Measurements from ENCODE around the gene SLX1B. TPM values are rescaled to one million over a fixed set of nuclear protein-coding genes. Genes with fewer than 3 reads are reported as not detected.
"Not testable (repeated sequence)": the region's sequence is repeated elsewhere in the genome, so short reads cannot be mapped to it uniquely, and the experiment has no call there.

The SLX1B gene
- 46.4 and 61.8 TPM in 2 replicates for total RNA-seq (2014; rRNA removed; shearing (Covaris generic))

DNA sequence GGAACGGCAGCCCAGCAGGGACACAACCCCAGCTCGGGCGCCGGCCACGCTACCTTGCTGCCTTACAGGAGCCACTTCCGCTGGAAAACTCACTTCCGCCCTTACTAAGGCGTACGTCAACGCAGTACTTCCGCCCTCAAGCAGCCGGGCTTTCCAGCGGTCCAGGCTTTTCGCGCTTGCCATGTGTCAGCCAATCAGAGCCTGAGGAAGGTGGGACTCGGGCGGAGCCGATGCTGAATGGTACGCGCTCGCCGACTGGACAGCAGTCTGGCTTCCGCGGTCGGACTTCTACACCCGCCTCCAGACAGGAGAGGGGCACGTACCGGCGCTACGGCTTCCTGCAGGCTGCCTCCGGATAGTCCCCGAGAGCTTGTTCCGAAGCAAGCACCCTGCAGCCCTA lies at the start of gene SLX1B, which contains the start of gene BOLA2:
TSS of gene SLX1B (plus strand) at position 265 of the 400 bp plus-strand sequence.
TSS of gene BOLA2 (minus strand) at position 83 of the 400 bp plus-strand sequence. CDS start 98 bp downstream, outside the sequence.
- DNase-seq (ENCODE audit: low spot score); in situ Hi-C loops (cut with HindIII; ENCODE audit: low sequenced_read_pairs): not testable (repeated sequence)

- in situ Hi-C loops (cut with HindIII; ENCODE audit: low sequenced_read_pairs) = not testable (repeated sequence)
Measured at GRCh38 chr16:29405249-29405648, 49.1 kb upstream of the SLX1B start.

DNA sequence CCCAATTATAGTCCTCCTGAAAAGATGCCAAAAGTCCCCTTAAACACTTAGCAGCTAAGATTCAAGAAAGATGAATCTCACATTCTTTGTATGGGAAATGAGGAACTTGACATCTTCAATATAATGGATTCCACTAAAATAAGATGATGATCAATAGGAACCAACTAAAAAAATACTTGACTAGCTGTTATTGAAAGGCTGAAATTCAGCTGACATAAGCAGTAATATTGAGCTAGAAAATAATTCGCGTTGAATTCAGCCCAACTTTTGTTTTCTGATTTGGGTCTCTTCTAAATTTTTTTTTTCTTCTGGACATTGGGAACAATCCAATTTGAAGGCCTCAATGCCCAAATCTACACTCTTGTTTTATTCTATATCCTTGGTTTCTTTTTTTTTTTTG lies 30.7 kb upstream of the SLX1B start:
- DNase-seq (ENCODE audit: low spot score); in situ Hi-C loops (cut with HindIII; ENCODE audit: low sequenced_read_pairs): not testable (repeated sequence)

More at GRCh38 chr16:29405249-29405648, 49.1 kb upstream of the SLX1B start:
- not testable (repeated sequence) for DNase-seq (ENCODE audit: low spot score)

DNA sequence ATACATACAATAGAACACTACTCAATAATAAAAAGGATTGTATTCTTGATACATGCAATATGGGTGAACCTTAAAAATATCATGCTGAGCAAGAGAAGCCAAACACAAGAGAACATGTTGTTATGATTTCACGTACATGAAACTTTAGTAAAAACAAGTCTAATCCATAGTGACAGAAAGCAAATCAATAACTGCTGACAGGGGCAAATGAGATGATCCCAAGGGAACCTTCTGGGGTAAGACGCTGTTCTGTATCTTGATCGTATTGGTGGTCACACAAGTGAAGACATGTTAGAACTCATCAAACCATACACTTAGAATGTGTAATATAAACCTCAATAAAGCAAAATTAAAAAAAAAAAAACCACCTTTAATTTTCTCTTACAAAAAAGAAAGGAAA lies 28.9 kb upstream of the SLX1B start:
- in situ Hi-C loops (cut with HindIII; ENCODE audit: low sequenced_read_pairs) = not testable (repeated sequence)

GRCh38 chr16:29453754-29454153 lies 579 bp upstream of the SLX1B start:
- DNase-seq (ENCODE audit: low spot score); in situ Hi-C loops (cut with HindIII; ENCODE audit: low sequenced_read_pairs): not testable (repeated sequence)

More for the DNA sequence above, 28.9 kb upstream of the SLX1B start:
- DNase-seq (ENCODE audit: low spot score) = not testable (repeated sequence)

DNA sequence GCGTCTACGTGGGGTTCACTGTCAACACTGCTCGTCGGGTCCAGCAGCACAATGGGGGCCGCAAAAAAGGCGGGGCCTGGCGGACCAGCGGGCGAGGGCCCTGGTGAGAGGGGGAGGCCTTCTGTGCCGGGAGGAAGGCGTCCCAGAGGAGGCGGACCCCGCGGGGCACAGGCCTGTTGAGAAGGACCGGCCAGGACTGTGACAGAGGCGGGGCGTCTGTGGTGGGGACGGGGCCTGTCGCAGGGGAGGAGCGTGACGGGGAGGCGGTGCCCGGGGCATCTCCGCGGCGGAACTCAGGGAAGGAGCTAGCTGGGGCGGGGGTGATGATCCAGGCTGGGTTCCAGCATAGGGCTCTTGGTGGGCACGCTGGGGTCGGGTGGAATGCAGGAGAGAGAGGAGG lies 495 bp downstream of the SLX1B start:
- DNase-seq (ENCODE audit: low spot score); in situ Hi-C loops (cut with HindIII; ENCODE audit: low sequenced_read_pairs): not testable (repeated sequence)

DNA sequence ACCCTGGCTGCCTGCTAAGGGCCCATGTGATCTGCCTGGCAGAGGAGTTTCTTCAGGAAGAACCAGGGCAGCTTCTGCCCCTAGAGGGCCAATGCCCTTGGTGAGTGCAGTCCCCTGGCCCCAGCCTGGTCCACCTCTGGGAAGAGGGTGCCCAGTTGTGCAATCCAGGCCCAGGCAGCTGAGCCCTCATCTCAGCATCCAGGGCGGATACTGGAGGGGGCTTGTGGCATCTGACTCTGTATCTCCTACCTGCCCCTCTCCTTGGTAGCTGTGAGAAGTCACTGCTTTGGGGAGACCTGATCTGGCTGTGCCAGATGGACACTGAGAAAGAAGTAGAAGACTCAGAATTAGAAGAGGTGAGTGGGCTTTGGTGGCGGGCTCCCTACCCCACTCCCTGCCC lies 3.3 kb downstream of the SLX1B start:
- in situ Hi-C loops (cut with HindIII; ENCODE audit: low sequenced_read_pairs); DNase-seq (ENCODE audit: low spot score): not testable (repeated sequence)

DNA sequence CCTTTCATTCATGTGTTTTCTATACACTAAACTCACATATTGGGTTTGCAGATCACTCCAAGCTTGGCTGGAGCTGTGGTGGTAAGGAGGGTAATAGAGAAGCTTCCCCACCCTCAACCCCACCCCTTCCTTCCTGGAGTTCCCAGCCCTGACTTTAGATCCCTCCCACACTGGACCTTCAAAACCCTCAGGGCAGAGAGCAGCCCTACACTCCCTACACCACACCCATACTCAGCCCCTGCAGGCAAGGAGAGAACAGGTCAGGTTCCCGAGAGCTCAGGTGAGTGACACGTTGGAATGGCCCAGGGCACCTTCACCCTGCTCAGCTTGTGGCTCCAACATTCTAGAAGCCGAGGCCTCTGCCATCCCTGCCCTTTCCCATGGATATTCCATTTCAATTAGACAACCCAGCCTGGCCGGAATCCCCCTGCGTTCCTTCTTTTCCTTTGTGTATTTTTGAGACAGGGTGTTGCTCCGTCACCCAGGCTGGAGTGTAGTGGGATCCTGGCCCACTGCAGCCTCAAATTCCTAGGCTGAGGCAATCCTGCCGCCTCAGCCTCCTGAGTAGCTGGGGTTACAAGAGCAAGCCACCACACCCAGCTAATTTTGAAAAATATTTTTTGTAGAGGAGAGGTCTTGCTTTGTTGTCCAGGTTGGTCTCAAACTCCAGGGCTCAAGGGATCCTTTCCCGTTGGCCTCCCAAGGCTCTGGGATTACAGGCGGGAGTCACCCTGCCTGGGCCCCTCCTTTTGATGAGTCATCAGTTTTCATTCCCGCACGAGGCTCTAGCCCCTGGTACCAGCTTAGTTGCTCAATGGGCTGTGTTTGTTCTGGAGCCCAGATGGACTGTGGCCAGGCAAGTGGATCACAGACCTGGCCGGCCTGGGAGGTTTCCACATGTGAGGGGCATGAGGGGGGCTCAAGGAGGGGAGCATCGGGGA lies 5.6 kb downstream of the SLX1B start, which contains the start of gene SULT1A4:
TSS of gene SULT1A4 (plus strand) at position 208 of the 941 bp plus-strand sequence. CDS start 1,473 bp downstream, outside the sequence.
- DNase-seq (ENCODE audit: low spot score); in situ Hi-C loops (cut with HindIII; ENCODE audit: low sequenced_read_pairs): not testable (repeated sequence)

DNA sequence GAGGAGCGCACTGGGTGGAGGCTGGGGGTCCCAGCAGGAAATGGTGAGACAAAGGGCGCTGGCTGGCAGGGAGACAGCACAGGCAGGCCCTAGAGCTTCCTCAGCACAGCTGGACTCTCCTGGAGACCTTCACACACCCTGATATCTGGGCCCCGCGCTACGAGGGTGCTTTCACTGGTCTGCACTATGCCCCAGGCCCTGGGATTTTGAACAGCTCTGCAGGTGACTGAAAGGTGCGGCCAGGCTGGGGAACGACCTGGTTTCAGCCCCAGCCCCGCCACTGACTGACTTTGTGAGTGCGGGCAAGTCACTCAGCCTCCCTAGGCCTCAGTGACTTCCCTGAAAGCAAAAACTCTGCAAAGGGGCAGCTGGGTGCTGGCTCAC lies 6.3 kb downstream of the SLX1B start:
- DNase-seq (ENCODE audit: low spot score); in situ Hi-C loops (cut with HindIII; ENCODE audit: low sequenced_read_pairs): not testable (repeated sequence)

GRCh38 chr16:29465985-29466824 lies 11.9 kb downstream of the SLX1B start:
- in situ Hi-C loops (cut with HindIII; ENCODE audit: low sequenced_read_pairs) = not testable (repeated sequence)

DNA sequence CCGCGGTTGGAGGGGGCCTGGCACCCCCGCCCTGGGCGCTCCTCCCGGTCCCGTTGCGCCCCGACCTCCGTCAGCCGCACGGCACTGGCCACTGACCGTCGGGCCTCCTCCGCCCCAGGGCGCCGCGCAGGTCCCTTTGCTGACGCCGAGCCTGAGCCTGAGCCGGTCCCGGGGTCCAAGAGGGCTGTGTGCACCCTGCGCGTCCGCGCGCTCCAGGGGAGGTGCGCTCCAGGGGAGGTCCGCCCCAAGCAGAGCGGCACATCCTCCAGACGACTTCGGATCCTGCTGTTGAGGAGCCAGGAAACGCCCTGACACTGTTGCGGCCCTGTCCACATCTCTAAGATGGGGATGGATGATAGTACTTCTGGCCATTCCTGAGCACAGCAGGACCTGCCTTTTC lies 12.6 kb downstream of the SLX1B start:
- DNase-seq (ENCODE audit: low spot score); in situ Hi-C loops (cut with HindIII; ENCODE audit: low sequenced_read_pairs): not testable (repeated sequence)

More at GRCh38 chr16:29465985-29466824, 11.9 kb downstream of the SLX1B start:
- not testable (repeated sequence) for DNase-seq (ENCODE audit: low spot score)

- in situ Hi-C loops (cut with HindIII; ENCODE audit: low sequenced_read_pairs) = not testable (repeated sequence)
Measured at GRCh38 chr16:29467654-29468366, 13.5 kb downstream of the SLX1B start.

GRCh38 chr16:29469660-29470059 lies 15.3 kb downstream of the SLX1B start:
- DNase-seq (ENCODE audit: low spot score); in situ Hi-C loops (cut with HindIII; ENCODE audit: low sequenced_read_pairs): not testable (repeated sequence)

More at GRCh38 chr16:29467654-29468366, 13.5 kb downstream of the SLX1B start:
- not testable (repeated sequence) for DNase-seq (ENCODE audit: low spot score)

DNA sequence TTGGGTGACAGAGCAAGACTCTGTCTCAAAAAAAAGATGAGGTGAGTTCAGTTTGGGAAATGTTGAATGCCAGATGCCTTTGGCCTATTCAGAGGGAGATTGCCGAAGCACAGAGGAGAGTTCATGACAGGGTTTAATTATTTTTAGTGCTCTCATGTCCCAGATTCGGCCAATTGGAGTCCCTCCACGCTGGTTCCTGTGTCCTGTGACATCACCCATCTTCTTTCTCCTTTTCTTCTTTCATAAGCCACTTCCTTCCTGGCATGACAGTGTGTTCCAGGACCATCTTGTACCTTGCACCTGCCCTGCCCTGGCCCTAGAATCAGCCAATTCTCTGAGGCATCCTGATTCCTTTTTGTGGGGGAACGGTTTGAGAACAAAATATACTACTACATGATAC lies 17.7 kb downstream of the SLX1B start:
- in situ Hi-C loops (cut with HindIII; ENCODE audit: low sequenced_read_pairs); DNase-seq (ENCODE audit: low spot score): not testable (repeated sequence)

- in situ Hi-C loops (cut with HindIII; ENCODE audit: low sequenced_read_pairs); DNase-seq (ENCODE audit: low spot score): not testable (repeated sequence)
Measured at GRCh38 chr16:29482276-29482675, 27.9 kb downstream of the SLX1B start.

- in situ Hi-C loops (cut with HindIII; ENCODE audit: low sequenced_read_pairs); DNase-seq (ENCODE audit: low spot score): not testable (repeated sequence)
Measured at GRCh38 chr16:29506308-29506707, 52.0 kb downstream of the SLX1B start, which contains the start of gene NPIPB12. Gene NPIPB12 (minus strand): TSS chr16:29506408.

Measured in G401 (cell line).